H1 (cell line): ENCODE data around the gene F7. TPM values are rescaled to one million over a fixed set of nuclear protein-coding genes. Genes with fewer than 3 reads are reported as not detected.

Experiments
- CTCF ChIA-PET: fragments of 300-600 bp; sonication (Branson Sonifier 250); formaldehyde crosslinking; loops from one replicate; lab custom pipeline; 2021; ENCODE audit not compliant: partially characterized antibody; lab: Charles Lee
- POLR2A ChIA-PET: fragments of 300-600 bp; sonication (Branson Sonifier 250); formaldehyde crosslinking; loops from one replicate; lab custom pipeline; 2021; ENCODE audit warnings: inconsistent platforms; ENCODE audit not compliant: partially characterized antibody; lab: Charles Lee
- DNase-seq, 2 experiments: peaks; one replicate each; pipeline versions ENCODE4 v3.0.0 to v3.0.0-alpha.2; 2010 to 2022; ENCODE audit warnings: low spot score in 2 of 2, low read depth in 1 of 2, mixed read lengths in 1 of 2
- FAIRE-seq: peaks from 2 replicates; lab custom pipeline; 2011; peaks lifted over from hg19 to GRCh38; lab: Jason Lieb, UNC
- H2AFZ ChIP-seq: 2 replicates; pipeline ENCODE4 v1.8.1; 2012; ENCODE audit warnings: low read length, inconsistent platforms
- H2AK5ac ChIP-seq: 2 replicates; pipeline ENCODE4 v1.6.1; 2013; ENCODE audit warnings: low read depth, low read length
- H2BK120ac ChIP-seq: replicated peaks from 2 replicates; pipeline ENCODE3; 2013; ENCODE audit warnings: low read depth, low read length, inconsistent platforms
- H2BK12ac ChIP-seq: 2 replicates; pipeline ENCODE4 v1.6.1; 2013; ENCODE audit warnings: low read depth, low read length
- H2BK15ac ChIP-seq: 2 replicates; pipeline ENCODE4 v1.6.1; 2013; ENCODE audit warnings: low read length
- H2BK20ac ChIP-seq: 2 replicates; pipeline ENCODE4 v1.6.1; 2013; ENCODE audit warnings: low read length
- H2BK5ac ChIP-seq: 2 replicates; pipeline ENCODE4 v1.6.1; 2013; ENCODE audit warnings: low read depth, low read length
- H3K14ac ChIP-seq: 2 replicates; pipeline ENCODE4 v1.6.1; 2013; ENCODE audit warnings: inconsistent platforms; ENCODE audit not compliant: insufficient read length
- H3K18ac ChIP-seq: 2 replicates; pipeline ENCODE4 v1.6.1; 2013; ENCODE audit warnings: low read length; ENCODE audit errors: extremely low read depth
- H3K23ac ChIP-seq: 2 replicates; pipeline ENCODE4 v1.6.1; 2013; ENCODE audit warnings: inconsistent platforms; ENCODE audit not compliant: insufficient read length
- H3K23me2 ChIP-seq: 2 replicates; pipeline ENCODE4 v1.6.1; 2013; ENCODE audit warnings: low read depth, low read length
- H3K27ac ChIP-seq: 2 replicates; pipeline ENCODE4 v1.6.1; 2011; ENCODE audit warnings: low read depth, low read length, inconsistent platforms
- H3K27me3 ChIP-seq, 4 experiments: replicated peaks in 1 of 4; 1 replicate in 1 of 4; 2 replicates in 3 of 4; pipeline versions ENCODE4 v1.6.1 to v1.8.1; 2011 to 2013; ENCODE audit warnings: low read length in 3 of 4, mild to moderate bottlenecking in 3 of 4, inconsistent platforms in 2 of 4, mixed read lengths in 2 of 4, moderate library complexity in 1 of 4; ENCODE audit not compliant: control insufficient read depth in 3 of 4, insufficient read depth in 3 of 4; ENCODE audit errors: extremely low read depth in 1 of 4
- H3K36me3 ChIP-seq, 4 experiments: 2 replicates each; pipeline versions ENCODE4 v1.6.1 to v1.8.1; 2011 to 2013; ENCODE audit warnings: mild to moderate bottlenecking in 4 of 4, low read length in 3 of 4, moderate library complexity in 2 of 4, control low read depth in 1 of 4, inconsistent platforms in 1 of 4; ENCODE audit not compliant: insufficient read depth in 4 of 4, control insufficient read depth in 2 of 4
- H3K4ac ChIP-seq: replicated peaks from 2 replicates; pipeline ENCODE3; 2013; ENCODE audit warnings: low read length, low read depth, mixed read lengths, inconsistent platforms; ENCODE audit not compliant: insufficient read length
- H3K4me1 ChIP-seq, 4 experiments: replicated peaks in 1 of 4; 1 replicate in 1 of 4; 2 replicates in 3 of 4; pipeline versions ENCODE4 v1.6.1 to v1.8.1; 2011 to 2013; ENCODE audit warnings: low read length in 3 of 4, inconsistent platforms in 2 of 4, mixed read lengths in 1 of 4; ENCODE audit not compliant: insufficient read depth in 4 of 4, control insufficient read depth in 3 of 4
- H3K4me2 ChIP-seq, 2 experiments: 2 replicates each; pipeline versions ENCODE4 v1.6.1 to v1.8.1; 2011 to 2013; ENCODE audit warnings: low read depth in 2 of 2, low read length in 2 of 2, control low read depth in 1 of 2, inconsistent platforms in 1 of 2, mild to moderate bottlenecking in 1 of 2; ENCODE audit not compliant: insufficient read depth in 1 of 2
- H3K4me3 ChIP-seq, 4 experiments: fragments of 200-600, 300-600 bp in 1 of 4; sonication (generic), shearing (Covaris generic), sonication (Bioruptor Twin) in 1 of 4; 2 replicates each; pipeline versions ENCODE4 v1.5.1 to v1.8.1; 2011 to 2016; ENCODE audit warnings: low read length in 4 of 4, low read depth in 3 of 4, control low read depth in 2 of 4, inconsistent platforms in 2 of 4, mild to moderate bottlenecking in 2 of 4, mixed read lengths in 1 of 4, moderate library complexity in 1 of 4; ENCODE audit not compliant: insufficient read depth in 2 of 4; ENCODE audit errors: extremely low read depth in 1 of 4
- H3K56ac ChIP-seq: replicated peaks from 2 replicates; pipeline ENCODE3; 2013; ENCODE audit warnings: low read depth, mild to moderate bottlenecking, mixed read lengths, low read length, inconsistent platforms; ENCODE audit not compliant: insufficient read length
- H3K79me1 ChIP-seq: 2 replicates; pipeline ENCODE4 v1.6.1; 2013; ENCODE audit warnings: low read depth, low read length, control low read depth
- H3K79me2 ChIP-seq, 2 experiments: 2 replicates each; pipeline versions ENCODE4 v1.6.1 to v1.8.1; 2012 to 2013; ENCODE audit warnings: low read length in 2 of 2, mild to moderate bottlenecking in 2 of 2, inconsistent platforms in 1 of 2; ENCODE audit not compliant: insufficient read depth in 2 of 2, control insufficient read depth in 1 of 2
- H3K9ac ChIP-seq, 4 experiments: replicated peaks in 1 of 4; 1 replicate in 1 of 4; 2 replicates in 3 of 4; pipeline versions ENCODE4 v1.6.1 to v1.8.1; 2011 to 2013; ENCODE audit warnings: low read depth in 3 of 4, low read length in 3 of 4, control low read depth in 2 of 4, mild to moderate bottlenecking in 2 of 4, moderate library complexity in 2 of 4, inconsistent platforms in 1 of 4; ENCODE audit errors: extremely low read depth in 1 of 4
- H3K9me3 ChIP-seq, 2 experiments: 2 replicates each; pipeline versions ENCODE4 v1.6.1 to v1.8.1; 2012 to 2013; ENCODE audit warnings: mild to moderate bottlenecking in 2 of 2, moderate library complexity in 2 of 2, control low read depth in 1 of 2, inconsistent platforms in 1 of 2, low read depth in 1 of 2, low read length in 1 of 2, mixed read lengths in 1 of 2; ENCODE audit not compliant: insufficient read depth in 2 of 2
- H4K20me1 ChIP-seq, 2 experiments: replicated peaks in 1 of 2; 2 replicates each; pipeline versions ENCODE3 to v1.8.1; 2011 to 2013; ENCODE audit warnings: inconsistent platforms in 2 of 2, low read length in 2 of 2, mild to moderate bottlenecking in 1 of 2; ENCODE audit not compliant: insufficient read depth in 2 of 2, control insufficient read depth in 1 of 2
- H4K5ac ChIP-seq: 2 replicates; pipeline ENCODE4 v1.6.1; 2013; ENCODE audit warnings: low read length, low read depth, mixed read lengths, inconsistent platforms; ENCODE audit not compliant: insufficient read length
- H4K8ac ChIP-seq: 2 replicates; pipeline ENCODE4 v1.8.0; 2013; ENCODE audit warnings: mild to moderate bottlenecking, moderate library complexity, low read length, inconsistent platforms; ENCODE audit not compliant: insufficient read depth; ENCODE audit errors: extremely low read depth
- H4K91ac ChIP-seq: replicated peaks from 2 replicates; pipeline ENCODE3; 2013; ENCODE audit warnings: low read length, mixed read lengths, inconsistent platforms; ENCODE audit not compliant: insufficient read length
- CEBPB ChIP-seq: IDR thresholded peaks from 2 replicates; pipeline ENCODE4 v1.6.1; 2012; ENCODE audit warnings: low read depth, low read length
- CREB1 ChIP-seq: IDR thresholded peaks from 2 replicates; pipeline ENCODE4 v1.6.1; 2012; ENCODE audit warnings: inconsistent platforms
- EGR1 ChIP-seq: IDR thresholded peaks from 2 replicates; pipeline ENCODE4 v1.6.1; 2011; ENCODE audit warnings: low read depth, low read length, borderline replicate concordance
- EP300 ChIP-seq, 2 experiments: IDR thresholded peaks; 1 replicate in 1 of 2; 2 replicates in 1 of 2; pipeline ENCODE4 v1.6.1; 2011 to 2012; ENCODE audit warnings: low read depth in 2 of 2, low read length in 2 of 2, mild to moderate bottlenecking in 2 of 2, borderline replicate concordance in 1 of 2, inconsistent platforms in 1 of 2, moderate library complexity in 1 of 2
- GABPA ChIP-seq: IDR thresholded peaks from 2 replicates; pipeline ENCODE4 v1.6.1; 2011; ENCODE audit warnings: mild to moderate bottlenecking, low read length, moderate library complexity, borderline replicate concordance; ENCODE audit not compliant: insufficient read depth
- HDAC6 ChIP-seq: IDR thresholded peaks from one replicate; pipeline ENCODE4 v1.7.1; 2012; ENCODE audit warnings: low read depth, mild to moderate bottlenecking, inconsistent platforms, low read length, moderate library complexity
- RNF2 ChIP-seq: fragments of 200-900, 300-1000 bp; sonication (generic); IDR thresholded peaks from 2 replicates; pipeline ENCODE4 v1.7.1; 2016; ENCODE audit warnings: borderline replicate concordance, low read depth, mild to moderate bottlenecking, antibody characterized with exemption, low read length; ENCODE audit not compliant: poor library complexity, severe bottlenecking; ENCODE audit errors: missing control alignments
- SAP30 ChIP-seq: fragments of 300-600 bp; sonication (generic); IDR thresholded peaks from 2 replicates; pipeline ENCODE4 v1.7.1; 2012; ENCODE audit warnings: low read length, moderate library complexity, mild to moderate bottlenecking, inconsistent platforms; ENCODE audit not compliant: insufficient read depth, insufficient replicate concordance
- SRF ChIP-seq: IDR thresholded peaks from 2 replicates; pipeline ENCODE4 v1.6.1; 2011; ENCODE audit warnings: mild to moderate bottlenecking, low read depth, low read length, moderate library complexity
- TAF1 ChIP-seq: IDR thresholded peaks from 2 replicates; pipeline ENCODE4 v1.6.1; 2011; ENCODE audit warnings: mild to moderate bottlenecking, low read depth, low read length
- WGBS, 2 experiments: shearing (Covaris generic) in 1 of 2; methylation state at CpG; one replicate each; pipeline versions ENCODE4 v1.1.6 to v1.1.7; 2013 to 2015; ENCODE audit warnings: low lambda C conversion rate in 2 of 2, mixed read lengths in 2 of 2, inconsistent platforms in 1 of 2, low coverage in 1 of 2, missing lambda C conversion rate in 1 of 2; ENCODE audit not compliant: insufficient replicate concordance in 2 of 2, insufficient coverage in 1 of 2, insufficient read length in 1 of 2; ENCODE audit errors: extremely low coverage in 1 of 2, missing lambda C conversion rate in 1 of 2; 5-methylcytosine and 5-hydroxymethylcytosine counted together
- polyA plus RNA-seq, 7 experiments: library from polyadenylated mRNA; depleted of rRNA in 3 of 7; stranded (reverse) in 5 of 7; unstranded in 2 of 7; fragments of >200 nt in 5 of 7; fragments of 200-250 nt in 2 of 7; gene quantifications; 1 replicate in 5 of 7; 2 replicates in 1 of 7; 4 replicates in 1 of 7; pipeline versions ENCODE4 v1.2.1 to v1.2.3, GENCODE V29; 2011 to 2013; ENCODE audit warnings: missing spikeins in 2 of 7, mixed read lengths in 2 of 7
- total RNA-seq: library from RNA; stranded (reverse); fragmentation: NEBNext Ultra II Directional; extraction: Animal tissue kit (Norgen Biotek cat#: 25700); gene quantifications from 2 replicates; pipeline ENCODE4 v1.2.1, GENCODE V29; 2021
- TF ChIP-seq, protein P1 (sequence below): IDR thresholded peaks from 2 replicates; pipeline ENCODE4 v1.6.1; 2012; ENCODE audit warnings: inconsistent platforms
- TF ChIP-seq, protein P2 (sequence below): IDR thresholded peaks from 2 replicates; pipeline ENCODE4 v1.6.1; 2011; ENCODE audit warnings: low read length, improper control_type of control experiment

Gene F7
- total and polyA plus RNA-seq, 2 of the 8 experiments (the other 6 are each of a cell fraction or from before 2014, with no cell fraction given): 0.43 to 0.98 TPM

DNA sequence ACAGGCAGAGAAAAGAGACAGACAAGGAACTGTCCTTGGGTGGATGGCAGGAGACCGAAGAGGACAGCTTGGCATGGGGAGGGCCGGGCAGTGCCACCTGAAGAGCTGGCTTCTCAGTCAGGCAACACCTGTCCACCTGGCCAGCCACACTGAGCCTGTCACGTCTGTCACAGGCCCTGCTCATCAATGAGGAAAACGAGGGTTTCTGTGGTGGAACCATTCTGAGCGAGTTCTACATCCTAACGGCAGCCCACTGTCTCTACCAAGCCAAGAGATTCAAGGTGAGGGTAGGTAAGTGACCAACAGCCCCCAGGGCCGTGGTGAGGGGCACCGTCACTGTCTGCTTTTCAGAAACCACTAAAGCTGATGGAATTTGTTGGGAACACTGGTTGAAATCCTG, 41.6 kb downstream of the F7 start:
- WGBS, 2 experiments: 91% methylated on average over 8 of the region's 8 CpGs; no CpG with 5 or more reads in 1 of the 2 experiments
- H3K18ac ChIP-seq: no peak overlapping the region
- H3K27ac ChIP-seq: no peak overlapping the region
- no peaks in the 10 kb centered on the region for H3K36me3 ChIP-seq
- CTCF ChIA-PET: interaction anchor here (0.9 to 2.9 kb wide), 6 partner anchors 15 to 218 kb away, joined by 3 to 9 read pairs (median 5); no protein-coding TSS in a partner anchor
- H2BK5ac ChIP-seq: no peak overlapping the region
- H3K4ac ChIP-seq: no peak overlapping the region
- no peak overlapping the region for H2BK12ac ChIP-seq
- H2AFZ ChIP-seq: no peak overlapping the region
- no peaks in the 10 kb centered on the region for H3K79me1 ChIP-seq
- DNase-seq (no peak), FAIRE-seq (no peak)
- H3K14ac ChIP-seq: no peak overlapping the region
- no peak overlapping the region for H4K91ac ChIP-seq
- H3K4me3 ChIP-seq: no peak overlapping the region
- no peaks in the 10 kb centered on the region for H3K9me3 ChIP-seq
- H2BK15ac ChIP-seq: no peak overlapping the region
- H3K27me3 ChIP-seq: peaks cover 2 to 8% (median 7%) of the 10 kb centered on the region in 4 experiments; a peak in 6 of 7 replicates
- H3K9ac ChIP-seq: no peak overlapping the region
- H3K4me2 ChIP-seq: no peak overlapping the region
- H4K8ac ChIP-seq: no peak overlapping the region; the same call in 1 of the 2 replicates
- H3K23me2 ChIP-seq: no peaks in the 10 kb centered on the region
- no peak overlapping the region for H3K23ac ChIP-seq
- POLR2A ChIA-PET: no interaction called here
- H3K79me2 ChIP-seq: no peaks in the 10 kb centered on the region
- H2BK20ac ChIP-seq: no peak overlapping the region
- H4K20me1 ChIP-seq: no peaks in the 10 kb centered on the region
- no peak overlapping the region for H2BK120ac ChIP-seq
- peaks cover 0 to under 1% (median 0%) of the 10 kb centered on the region in 4 experiments; a peak in 2 of 7 replicates for H3K4me1 ChIP-seq
- H4K5ac ChIP-seq: no peak overlapping the region
- no peak overlapping the region for H2AK5ac ChIP-seq
- no peak overlapping the region for H3K56ac ChIP-seq
- TF ChIP-seq CEBPB: no peak
- TF ChIP-seq EP300 (IDR thresholded peaks at IDR 0.05; ENCODE audit: borderline replicate concordance in 1 of 2, low read depth in 2 of 2, low read length in 2 of 2): no peak
- TF ChIP-seq EGR1: no peak
- TF ChIP-seq RNF2: no peak
- no peak for TF ChIP-seq SRF
- no peak for TF ChIP-seq SAP30
- TF ChIP-seq, protein P1, sequence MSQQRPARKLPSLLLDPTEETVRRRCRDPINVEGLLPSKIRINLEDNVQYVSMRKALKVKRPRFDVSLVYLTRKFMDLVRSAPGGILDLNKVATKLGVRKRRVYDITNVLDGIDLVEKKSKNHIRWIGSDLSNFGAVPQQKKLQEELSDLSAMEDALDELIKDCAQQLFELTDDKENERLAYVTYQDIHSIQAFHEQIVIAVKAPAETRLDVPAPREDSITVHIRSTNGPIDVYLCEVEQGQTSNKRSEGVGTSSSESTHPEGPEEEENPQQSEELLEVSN: no peak
- no peak for TF ChIP-seq GABPA
- no peak for TF ChIP-seq HDAC6
- no peak for TF ChIP-seq TAF1
- no peak for TF ChIP-seq CREB1
- TF ChIP-seq, protein P2, sequence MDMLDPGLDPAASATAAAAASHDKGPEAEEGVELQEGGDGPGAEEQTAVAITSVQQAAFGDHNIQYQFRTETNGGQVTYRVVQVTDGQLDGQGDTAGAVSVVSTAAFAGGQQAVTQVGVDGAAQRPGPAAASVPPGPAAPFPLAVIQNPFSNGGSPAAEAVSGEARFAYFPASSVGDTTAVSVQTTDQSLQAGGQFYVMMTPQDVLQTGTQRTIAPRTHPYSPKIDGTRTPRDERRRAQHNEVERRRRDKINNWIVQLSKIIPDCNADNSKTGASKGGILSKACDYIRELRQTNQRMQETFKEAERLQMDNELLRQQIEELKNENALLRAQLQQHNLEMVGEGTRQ: no peak
